AG08395 (cell line): ENCODE measurements around the gene ULK2.

Source experiments
- DNase-seq: peaks from one replicate; pipeline ENCODE4 v3.0.0; 2012; ENCODE audit warnings: mixed read lengths, low spot score

Gene ULK2

GRCh38 chr17:19726631-19727376 lies 140.9 kb downstream of the ULK2 start:
- DNase-seq: no peak

GRCh38 chr17:19725486-19725885 lies 142.2 kb downstream of the ULK2 start:
- DNase-seq: no peak

- no peak for DNase-seq
These were observed 143.0 kb downstream of the ULK2 start for GRCh38 chr17:19724501-19725420.

GRCh38 chr17:19723964-19724363 lies 143.8 kb downstream of the ULK2 start:
- no peak for DNase-seq
